ENCODE results near the gene SULT1A2.

Gene SULT1A2

DNA sequence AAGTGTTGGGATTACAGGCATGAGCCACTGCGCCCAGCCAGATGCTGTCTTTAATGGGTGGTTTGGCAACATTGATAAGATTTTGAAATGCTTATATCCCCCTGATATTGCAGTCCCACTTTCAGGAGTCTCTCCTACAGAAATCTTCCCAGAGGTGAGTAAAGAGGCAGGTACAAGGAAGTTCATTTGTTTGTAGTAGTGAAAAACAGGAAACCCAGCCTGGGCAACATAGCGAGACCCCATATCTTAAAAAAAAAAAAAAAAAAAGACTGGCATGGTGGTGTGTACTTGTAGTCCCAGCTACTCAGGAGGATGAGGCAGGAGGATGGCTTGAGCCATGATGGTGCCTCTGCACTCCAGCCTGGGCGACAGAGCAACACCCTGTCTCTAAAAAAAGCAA, 51.9 kb downstream of the SULT1A2 start:
- TF ChIP-seq, protein P1, sequence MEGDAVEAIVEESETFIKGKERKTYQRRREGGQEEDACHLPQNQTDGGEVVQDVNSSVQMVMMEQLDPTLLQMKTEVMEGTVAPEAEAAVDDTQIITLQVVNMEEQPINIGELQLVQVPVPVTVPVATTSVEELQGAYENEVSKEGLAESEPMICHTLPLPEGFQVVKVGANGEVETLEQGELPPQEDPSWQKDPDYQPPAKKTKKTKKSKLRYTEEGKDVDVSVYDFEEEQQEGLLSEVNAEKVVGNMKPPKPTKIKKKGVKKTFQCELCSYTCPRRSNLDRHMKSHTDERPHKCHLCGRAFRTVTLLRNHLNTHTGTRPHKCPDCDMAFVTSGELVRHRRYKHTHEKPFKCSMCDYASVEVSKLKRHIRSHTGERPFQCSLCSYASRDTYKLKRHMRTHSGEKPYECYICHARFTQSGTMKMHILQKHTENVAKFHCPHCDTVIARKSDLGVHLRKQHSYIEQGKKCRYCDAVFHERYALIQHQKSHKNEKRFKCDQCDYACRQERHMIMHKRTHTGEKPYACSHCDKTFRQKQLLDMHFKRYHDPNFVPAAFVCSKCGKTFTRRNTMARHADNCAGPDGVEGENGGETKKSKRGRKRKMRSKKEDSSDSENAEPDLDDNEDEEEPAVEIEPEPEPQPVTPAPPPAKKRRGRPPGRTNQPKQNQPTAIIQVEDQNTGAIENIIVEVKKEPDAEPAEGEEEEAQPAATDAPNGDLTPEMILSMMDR (IDR thresholded peaks at IDR 0.05; ENCODE audit: low read depth, low read length) = no peak
- no peak overlapping the region for H3K4me3 ChIP-seq (replicated peaks in 1 of 2; ENCODE audit: low read depth in 2 of 2, low read length in 2 of 2)
- DNase-seq (ENCODE audit: low read depth in 2 of 2) = no peak

DNA sequence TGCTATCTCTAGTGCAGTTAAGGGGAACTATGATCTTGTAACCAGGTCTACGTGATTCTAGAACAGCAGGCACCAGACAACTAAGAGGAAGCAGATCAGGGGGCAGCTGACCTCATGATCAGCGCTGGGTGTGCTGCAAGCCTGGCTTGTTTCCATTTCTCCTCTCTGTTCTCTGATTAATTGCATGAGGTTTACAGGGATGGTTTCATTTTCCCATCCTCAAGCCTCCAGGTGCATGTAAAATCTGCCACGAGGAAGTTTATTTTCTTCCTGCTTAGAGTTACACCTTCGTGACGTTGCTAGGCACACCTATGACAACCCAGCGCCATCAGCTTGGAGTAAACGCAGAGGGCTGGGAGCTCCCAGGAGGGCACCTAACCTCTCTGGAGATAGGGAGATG, 53.8 kb downstream of the SULT1A2 start:
- no peak for DNase-seq (ENCODE audit: low read depth in 2 of 2)
- H3K4me3 ChIP-seq (replicated peaks in 1 of 2; ENCODE audit: low read depth in 2 of 2, low read length in 2 of 2) = no peak overlapping the region
- TF ChIP-seq, protein P1 (IDR thresholded peaks at IDR 0.05; ENCODE audit: low read depth, low read length) = no peak

DNA sequence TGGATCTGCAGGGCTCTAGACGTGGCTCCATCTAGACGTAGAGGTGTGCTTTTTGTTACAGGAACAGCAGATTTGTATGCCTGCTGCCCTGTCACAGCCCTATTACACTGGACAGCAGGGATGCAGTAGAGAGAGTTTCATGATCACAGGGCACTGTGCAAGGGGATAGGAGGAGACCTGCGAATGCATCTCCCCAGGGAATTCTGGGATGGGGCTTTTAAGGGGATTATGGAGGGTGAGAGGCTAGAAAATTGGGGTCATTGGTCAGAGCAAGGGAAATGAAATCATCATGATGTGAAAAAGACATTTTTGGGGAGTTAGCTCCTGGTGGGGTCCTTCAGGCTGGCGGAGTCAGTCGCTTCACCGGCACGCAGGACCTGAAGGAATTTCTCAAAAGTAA, 54.2 kb downstream of the SULT1A2 start:
- TF ChIP-seq, protein P1 (IDR thresholded peaks at IDR 0.05; ENCODE audit: low read depth, low read length) = no peak
- DNase-seq (ENCODE audit: low read depth in 2 of 2) = no peak
- H3K4me3 ChIP-seq (replicated peaks in 1 of 2; ENCODE audit: low read depth in 2 of 2, low read length in 2 of 2) = no peak overlapping the region
